T-helper 1 cell treated with Interleukin-12 subunit alpha and Interleukin-12 subunit beta and Interleukin-4 antibody, amounts not matched to agents 30 μg/mL and 1 μg/mL, for 36 hours (primary cell): ENCODE measurements around the gene DYNC1H1.

Experiments
- H3K27ac Mint-ChIP-seq: one replicate; pipeline ENCODE4 v1.8.0; 2021; ENCODE audit warnings: mild to moderate bottlenecking, mixed read lengths
- H3K27me3 Mint-ChIP-seq: one replicate; pipeline ENCODE4 v1.8.0; 2021; ENCODE audit warnings: low read depth, mixed read lengths
- H3K36me3 Mint-ChIP-seq: one replicate; pipeline ENCODE4 v1.8.0; 2021; ENCODE audit warnings: low read depth, mixed read lengths
- H3K4me1 Mint-ChIP-seq: one replicate; pipeline ENCODE4 v1.8.0; 2021; ENCODE audit warnings: low read depth, mixed read lengths
- H3K4me3 Mint-ChIP-seq: one replicate; pipeline ENCODE4 v1.8.0; 2021; ENCODE audit warnings: mild to moderate bottlenecking, moderate library complexity, mixed read lengths
- H3K9me3 Mint-ChIP-seq: one replicate; pipeline ENCODE4 v1.8.0; 2021; ENCODE audit warnings: mixed read lengths

The DYNC1H1 gene

GRCh38 chr14:102094101-102094500 is 129.7 kb downstream of the DYNC1H1 start:
- no peak overlapping the region for H3K4me3 Mint-ChIP-seq

GRCh38 chr14:102095231-102095870 is 131.0 kb downstream of the DYNC1H1 start:
- Mint-ChIP-seq H3K4me3 (no peak overlapping the region), H3K4me1 (peaks cover 10% of the 10 kb centered on the region), H3K36me3 (no peaks in the 10 kb centered on the region), H3K27me3 (no peaks in the 10 kb centered on the region), H3K27ac (no peak overlapping the region), H3K9me3 (no peaks in the 10 kb centered on the region)

More at GRCh38 chr14:102094101-102094500, 129.7 kb downstream of the DYNC1H1 start:
- H3K36me3 Mint-ChIP-seq, result no peaks in the 10 kb centered on the region
- no peak overlapping the region for H3K27ac Mint-ChIP-seq
- H3K27me3 Mint-ChIP-seq, result no peaks in the 10 kb centered on the region
- peaks cover 18% of the 10 kb centered on the region for H3K4me1 Mint-ChIP-seq
- H3K9me3 Mint-ChIP-seq, result no peaks in the 10 kb centered on the region

GRCh38 chr14:102095871-102096568 is 131.6 kb downstream of the DYNC1H1 start:
- Mint-ChIP-seq H3K36me3 (no peaks in the 10 kb centered on the region), H3K9me3 (no peaks in the 10 kb centered on the region), H3K4me1 (peaks cover 10% of the 10 kb centered on the region), H3K27ac (no peak overlapping the region), H3K4me3 (no peak overlapping the region), H3K27me3 (no peaks in the 10 kb centered on the region)

GRCh38 chr14:102096569-102097188 is 132.3 kb downstream of the DYNC1H1 start:
- H3K4me3 Mint-ChIP-seq, result no peak overlapping the region

GRCh38 chr14:102097441-102098135 is 133.2 kb downstream of the DYNC1H1 start:
- Mint-ChIP-seq H3K4me3 (no peak overlapping the region), H3K27ac (no peak overlapping the region), H3K27me3 (no peaks in the 10 kb centered on the region), H3K36me3 (no peaks in the 10 kb centered on the region), H3K9me3 (no peaks in the 10 kb centered on the region), H3K4me1 (peaks cover 10% of the 10 kb centered on the region)

More at GRCh38 chr14:102096569-102097188, 132.3 kb downstream of the DYNC1H1 start:
- no peaks in the 10 kb centered on the region for H3K36me3 Mint-ChIP-seq
- peaks cover 10% of the 10 kb centered on the region for H3K4me1 Mint-ChIP-seq
- no peaks in the 10 kb centered on the region for H3K27me3 Mint-ChIP-seq
- H3K27ac Mint-ChIP-seq, result no peak overlapping the region
- no peaks in the 10 kb centered on the region for H3K9me3 Mint-ChIP-seq

GRCh38 chr14:102103062-102103695 is 138.8 kb downstream of the DYNC1H1 start:
- no peaks in the 10 kb centered on the region for H3K9me3 Mint-ChIP-seq
- H3K4me3 Mint-ChIP-seq, result no peak overlapping the region
- H3K27me3 Mint-ChIP-seq, result peaks cover 5% of the 10 kb centered on the region
- no peak overlapping the region for H3K27ac Mint-ChIP-seq
- H3K4me1 Mint-ChIP-seq, result no peaks in the 10 kb centered on the region
- H3K36me3 Mint-ChIP-seq, result no peaks in the 10 kb centered on the region

- Mint-ChIP-seq H3K4me1 (no peaks in the 10 kb centered on the region), H3K4me3 (no peak overlapping the region), H3K27me3 (peaks cover 5% of the 10 kb centered on the region), H3K27ac (no peak overlapping the region), H3K36me3 (no peaks in the 10 kb centered on the region), H3K9me3 (peaks cover 3% of the 10 kb centered on the region)
Observed at GRCh38 chr14:102105369-102105768, 141.0 kb downstream of the DYNC1H1 start.
